Measurements from ENCODE around the gene SLC39A7. TPM values are rescaled to one million over a fixed set of nuclear protein-coding genes. Genes with fewer than 3 reads are reported as not detected.
A peak's percentile ranks its signal among the peaks of the same experiment; 100 is the strongest.

Gene SLC39A7
- total and polyA plus RNA-seq, 12 donors: 25.8 to 178 (median 53.1) TPM

GRCh38 chr6:33206864-33207551, 6.3 kb downstream of the SLC39A7 start:
- peaks cover 0 to 49% (median 26%) of the 10 kb centered on the region in 9 donors for H3K36me3 ChIP-seq
- peaks cover 12 to 53% (median 39%) of the 10 kb centered on the region in 9 donors for H3K4me1 ChIP-seq
- TF ChIP-seq, protein P1, sequence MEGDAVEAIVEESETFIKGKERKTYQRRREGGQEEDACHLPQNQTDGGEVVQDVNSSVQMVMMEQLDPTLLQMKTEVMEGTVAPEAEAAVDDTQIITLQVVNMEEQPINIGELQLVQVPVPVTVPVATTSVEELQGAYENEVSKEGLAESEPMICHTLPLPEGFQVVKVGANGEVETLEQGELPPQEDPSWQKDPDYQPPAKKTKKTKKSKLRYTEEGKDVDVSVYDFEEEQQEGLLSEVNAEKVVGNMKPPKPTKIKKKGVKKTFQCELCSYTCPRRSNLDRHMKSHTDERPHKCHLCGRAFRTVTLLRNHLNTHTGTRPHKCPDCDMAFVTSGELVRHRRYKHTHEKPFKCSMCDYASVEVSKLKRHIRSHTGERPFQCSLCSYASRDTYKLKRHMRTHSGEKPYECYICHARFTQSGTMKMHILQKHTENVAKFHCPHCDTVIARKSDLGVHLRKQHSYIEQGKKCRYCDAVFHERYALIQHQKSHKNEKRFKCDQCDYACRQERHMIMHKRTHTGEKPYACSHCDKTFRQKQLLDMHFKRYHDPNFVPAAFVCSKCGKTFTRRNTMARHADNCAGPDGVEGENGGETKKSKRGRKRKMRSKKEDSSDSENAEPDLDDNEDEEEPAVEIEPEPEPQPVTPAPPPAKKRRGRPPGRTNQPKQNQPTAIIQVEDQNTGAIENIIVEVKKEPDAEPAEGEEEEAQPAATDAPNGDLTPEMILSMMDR (IDR thresholded peaks at IDR 0.05): no peak
- H3K27ac ChIP-seq: peak overlapping the region in 6 of 10 donors; percentile 96 to 99 (median 98)
- peak overlapping the region in 9 of 10 donors; percentile 60 to 98 (median 95) for H3K4me3 ChIP-seq
- intact Hi-C loops (cut with DNase I): loop anchor here in 2 of 10 donors (10.0 kb wide), 2 partner anchors 488 to 1032 kb away; partner anchors contain the start of genes AGPAT1 (in 1 of the 2) and RNF5 (in 1 of the 2)
- no peaks in the 10 kb centered on the region for H3K27me3 ChIP-seq
- WGBS, 2 donors: 17 to 19% methylated on average over 19 to 20 of the region's 20 CpGs
- DNase-seq (no peak), ATAC-seq (no peak)
- H3K9me3 ChIP-seq: no peaks in the 10 kb centered on the region

DNA sequence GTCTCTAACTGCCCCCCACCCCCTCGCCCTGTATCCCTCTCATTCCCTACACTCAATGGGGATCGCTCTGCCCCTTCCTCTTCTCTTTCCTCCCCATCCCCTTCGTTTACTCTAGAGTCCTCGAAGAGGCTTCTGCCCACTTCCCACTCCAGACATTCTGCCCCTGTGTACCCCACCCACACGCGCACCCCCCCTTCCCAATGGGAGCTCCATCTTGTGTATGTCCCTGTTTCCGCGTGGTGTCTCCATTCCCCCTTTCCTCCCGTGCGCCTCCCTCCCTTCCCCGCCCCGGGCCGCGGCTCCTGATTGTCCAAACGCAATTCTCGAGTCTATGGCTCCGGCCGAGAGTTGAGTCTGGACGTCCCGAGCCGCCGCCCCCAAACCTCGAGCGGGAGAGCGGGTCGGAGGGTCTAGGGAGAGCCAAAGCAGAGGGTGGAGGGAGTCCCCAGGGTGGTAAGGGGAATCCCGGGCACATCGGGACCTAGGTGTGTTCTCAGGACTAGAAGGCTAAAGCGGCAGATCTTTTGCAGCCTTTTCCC, 7.0 kb downstream of the SLC39A7 start:
- peak; percentile 10 to 45 (median 32) for ATAC-seq
- H3K27ac ChIP-seq: peak overlapping the region; percentile 79 to 99 (median 97)
- peaks cover 0 to 4% (median 0%) of the 10 kb centered on the region in 7 donors for H3K27me3 ChIP-seq
- TF ChIP-seq, protein P1 (IDR thresholded peaks at IDR 0.05): no peak
- peaks cover 8 to 53% (median 35%) of the 10 kb centered on the region in 9 donors for H3K4me1 ChIP-seq
- intact Hi-C loops (cut with DNase I): loop anchor here in 2 of 10 donors (10.0 kb wide), 2 partner anchors 487 to 1033 kb away; partner anchors contain the start of genes AGPAT1 (in 1 of the 2) and RNF5 (in 1 of the 2)
- peak overlapping the region; percentile 60 to 98 (median 94) for H3K4me3 ChIP-seq
- peaks cover 0 to 45% (median 19%) of the 10 kb centered on the region in 9 donors for H3K36me3 ChIP-seq
- DNase-seq: peak; percentile 53 to 58
- WGBS, 2 donors: 1 to 2% methylated on average over 29 of the region's 29 CpGs
- H3K9me3 ChIP-seq: no peaks in the 10 kb centered on the region

DNA sequence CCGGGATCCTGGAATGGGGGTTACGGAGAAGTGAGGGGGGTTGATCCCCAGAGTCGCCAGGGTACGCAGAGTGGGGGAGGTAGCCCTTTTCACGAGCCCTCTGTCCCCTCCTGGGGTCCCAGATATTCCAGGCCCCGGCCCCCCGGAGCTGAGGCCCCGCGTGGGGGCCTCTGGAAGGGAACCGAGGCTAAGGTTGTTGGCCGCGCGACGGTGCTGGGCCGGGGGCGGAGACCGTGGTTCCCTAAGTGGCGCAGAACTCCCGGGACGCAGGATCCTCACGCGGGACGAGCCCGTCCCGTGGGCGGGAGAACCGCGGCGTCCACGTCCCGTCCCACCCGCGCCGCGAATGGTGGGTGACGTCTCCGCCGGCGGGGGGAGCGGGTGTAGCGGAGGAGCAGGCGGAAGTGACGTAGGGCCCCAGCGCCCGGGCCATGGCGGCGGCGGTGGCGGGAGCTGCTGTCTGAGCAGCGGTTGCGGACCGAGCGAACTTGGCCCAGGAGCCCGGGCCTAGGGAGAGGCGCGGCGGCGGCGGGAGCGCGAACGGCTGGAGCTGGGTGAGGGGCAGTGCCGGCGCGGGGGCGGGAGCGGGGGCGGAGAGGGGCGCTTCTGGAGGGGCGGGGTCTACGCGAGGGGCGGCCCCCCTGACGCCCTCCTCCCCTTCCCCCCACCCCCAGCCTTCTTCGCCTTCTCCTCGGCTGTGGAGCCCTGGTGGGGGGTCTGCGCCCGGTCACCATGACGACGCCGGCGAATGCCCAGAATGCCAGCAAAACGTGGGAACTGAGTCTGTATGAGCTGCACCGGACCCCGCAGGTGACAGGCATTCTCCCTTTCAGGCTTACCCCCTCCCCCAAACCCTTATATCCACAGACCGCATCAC, 7.7 kb downstream of the SLC39A7 start, which contains the start of gene RING1:
TSS of gene RING1 (plus strand) at position 410 of the 877 bp plus-strand sequence. CDS start at position 733, 323 bp downstream.
- ATAC-seq: peak; percentile 82 to 89 (median 86)
- Histone ChIP-seq H3K27ac (peak within 1 kb of the TSS; percentile 79 to 99 (median 97)), H3K9me3 (no peaks in the 10 kb centered on the region), H3K36me3 (peaks cover 0 to 38% (median 12%) of the 10 kb centered on the region in 9 donors), H3K27me3 (peaks cover 0 to 9% (median 0%) of the 10 kb centered on the region in 7 donors), H3K4me1 (peaks cover 10 to 53% (median 37%) of the 10 kb centered on the region in 9 donors), H3K4me3 (peak within 1 kb of the TSS; percentile 60 to 98 (median 94))
- 0 to 1% methylated on average over 58 to 86 of the region's 86 CpGs for WGBS, 2 donors
- TF ChIP-seq, protein P1 (IDR thresholded peaks at IDR 0.05): no peak
- DNase-seq: peak; percentile 90
- intact Hi-C loops (cut with DNase I): loop anchor here in 2 of 10 donors (10.0 kb wide), 2 partner anchors 486 to 1034 kb away; partner anchors contain the start of genes AGPAT1 (in 1 of the 2) and RNF5 (in 1 of the 2)

Data from heart right ventricle (tissue), 16 donors.